OCI-M1 (cell line): ENCODE results near the gene CDH13.
A peak's percentile ranks its signal among the peaks of the same experiment; 100 is the strongest.

Experiments used
- DNase-seq: peaks from one replicate; lab custom pipeline; 2025; lab: John Stamatoyannopoulos, UW

The CDH13 gene

GRCh38 chr16:83118365-83118764 lies 491.6 kb downstream of the CDH13 start:
- DNase-seq, result no peak

GRCh38 chr16:83125999-83126568 lies 499.3 kb downstream of the CDH13 start:
- no peak for DNase-seq

- no peak for DNase-seq
Observed at GRCh38 chr16:83128041-83128440, 501.3 kb downstream of the CDH13 start.

- no peak for DNase-seq
Observed at GRCh38 chr16:83130039-83130438, 503.3 kb downstream of the CDH13 start.

GRCh38 chr16:83134638-83135037 lies 507.9 kb downstream of the CDH13 start:
- no peak for DNase-seq

- DNase-seq, result no peak
Observed at GRCh38 chr16:83136419-83136818, 509.6 kb downstream of the CDH13 start.

- DNase-seq, result no peak
Observed at GRCh38 chr16:83136924-83137323, 510.2 kb downstream of the CDH13 start.

GRCh38 chr16:83137326-83137781 lies 510.6 kb downstream of the CDH13 start:
- peak; percentile 95 for DNase-seq

- DNase-seq, result no peak
Observed at GRCh38 chr16:83137894-83138293, 511.1 kb downstream of the CDH13 start.

GRCh38 chr16:83138512-83138911 lies 511.7 kb downstream of the CDH13 start:
- no peak for DNase-seq

- DNase-seq, result no peak
Observed at GRCh38 chr16:83138976-83139690, 512.4 kb downstream of the CDH13 start.

- peak; percentile 17 for DNase-seq
Observed at GRCh38 chr16:83143788-83144187, 517.0 kb downstream of the CDH13 start.

GRCh38 chr16:83145297-83145696 lies 518.5 kb downstream of the CDH13 start:
- DNase-seq, result no peak

GRCh38 chr16:83147244-83147643 lies 520.5 kb downstream of the CDH13 start:
- DNase-seq, result peak; percentile 78

- no peak for DNase-seq
Observed at GRCh38 chr16:83158320-83158957, 531.7 kb downstream of the CDH13 start.

- no peak for DNase-seq
Observed at GRCh38 chr16:83159049-83159448, 532.3 kb downstream of the CDH13 start.

- no peak for DNase-seq
Observed at GRCh38 chr16:83160287-83161020, 533.7 kb downstream of the CDH13 start.

GRCh38 chr16:83162791-83163190 lies 536.0 kb downstream of the CDH13 start:
- no peak for DNase-seq

GRCh38 chr16:83164816-83165215 lies 538.0 kb downstream of the CDH13 start:
- no peak for DNase-seq

- DNase-seq, result no peak
Observed at GRCh38 chr16:83171396-83171795, 544.6 kb downstream of the CDH13 start.

GRCh38 chr16:83174671-83175070 lies 547.9 kb downstream of the CDH13 start:
- DNase-seq, result no peak

GRCh38 chr16:83176802-83177201 lies 550.0 kb downstream of the CDH13 start:
- DNase-seq, result no peak

GRCh38 chr16:83185902-83186301 lies 559.1 kb downstream of the CDH13 start:
- no peak for DNase-seq
